ENCODE results near the gene INTS11.

The INTS11 gene

GRCh38 chr1:1298861-1299685 is 25.4 kb downstream of the INTS11 start:
- H2AFZ ChIP-seq = no peak overlapping the region
- TF ChIP-seq CTCF (IDR thresholded peaks at IDR 0.05) = no peak
- no peaks in the 10 kb centered on the region for H3K4me1 ChIP-seq
- no peak overlapping the region for H3K9ac ChIP-seq
- no peaks in the 10 kb centered on the region for H3K9me3 ChIP-seq (ENCODE audit: control insufficient read depth, low read length)
- H3K27ac ChIP-seq = no peak overlapping the region
- no peaks in the 10 kb centered on the region for H3K27me3 ChIP-seq (ENCODE audit: control insufficient read depth, insufficient read depth, low read length)
- H3K36me3 ChIP-seq (ENCODE audit: control insufficient read depth, insufficient read depth, low read length) = no peaks in the 10 kb centered on the region
- H3K4me2 ChIP-seq (ENCODE audit: low read length) = no peak overlapping the region
- no peaks in the 10 kb centered on the region for H3K79me2 ChIP-seq
- no peak overlapping the region for H3K4me3 ChIP-seq (ENCODE audit: low read depth, low read length)

GRCh38 chr1:1297802-1298424 is 26.5 kb downstream of the INTS11 start:
- H2AFZ ChIP-seq = no peak overlapping the region
- no peak overlapping the region for H3K9ac ChIP-seq
- no peak overlapping the region for H3K27ac ChIP-seq
- no peak for TF ChIP-seq CTCF (IDR thresholded peaks at IDR 0.05)
- H3K36me3 ChIP-seq (ENCODE audit: control insufficient read depth, insufficient read depth, low read length) = no peaks in the 10 kb centered on the region
- H3K4me1 ChIP-seq = no peaks in the 10 kb centered on the region
- H3K4me3 ChIP-seq (ENCODE audit: low read depth, low read length) = no peak overlapping the region
- no peaks in the 10 kb centered on the region for H3K9me3 ChIP-seq (ENCODE audit: control insufficient read depth, low read length)
- no peaks in the 10 kb centered on the region for H3K79me2 ChIP-seq
- H3K4me2 ChIP-seq (ENCODE audit: low read length) = no peak overlapping the region
- H3K27me3 ChIP-seq (ENCODE audit: control insufficient read depth, insufficient read depth, low read length) = no peaks in the 10 kb centered on the region

DNA sequence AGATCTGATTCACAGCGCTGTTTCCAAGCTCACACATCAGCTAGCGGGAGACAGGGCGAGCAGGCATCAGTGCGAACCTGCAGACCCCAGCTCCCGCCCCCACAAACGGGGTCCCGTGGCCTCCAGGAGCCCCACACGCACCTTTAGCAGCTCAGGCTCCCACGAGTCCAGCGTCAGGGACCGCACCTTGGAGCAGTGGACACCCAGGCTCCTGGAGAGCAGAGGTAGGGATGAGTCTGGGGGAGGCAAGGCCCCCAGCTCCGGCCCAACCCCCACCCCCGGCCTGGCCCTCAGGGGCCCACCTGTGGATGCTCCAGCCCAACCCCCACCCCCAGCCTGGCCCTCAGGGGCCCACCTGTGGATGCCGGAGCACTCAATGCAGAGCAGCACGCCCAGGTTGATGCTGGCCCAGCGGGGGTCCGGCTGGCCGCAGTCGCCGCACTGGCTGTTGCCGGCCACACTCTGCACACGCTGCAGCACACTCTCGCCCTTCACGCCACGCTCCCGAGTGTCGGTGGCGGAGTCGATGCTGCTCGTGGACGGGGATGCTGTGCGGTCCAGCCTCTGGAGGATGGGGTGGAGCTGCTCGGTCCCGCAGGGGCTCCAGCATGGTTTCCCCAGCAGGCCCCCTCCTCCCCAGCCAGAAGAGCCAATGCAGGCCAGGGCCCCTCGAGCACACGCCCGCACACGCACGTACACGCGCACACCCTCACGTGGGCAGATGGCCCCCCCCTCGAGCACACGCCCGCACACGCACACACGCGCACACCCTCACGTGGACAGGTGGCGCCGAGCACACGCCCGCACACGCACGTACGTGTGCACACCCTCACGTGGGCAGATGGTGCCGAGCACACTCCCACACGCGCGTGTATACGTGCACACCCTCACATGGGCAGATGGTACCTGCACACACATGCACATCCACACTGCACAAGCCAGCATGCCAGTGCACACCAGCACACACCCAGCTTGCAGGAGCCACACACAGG is 28.1 kb downstream of the INTS11 start:
- no peaks in the 10 kb centered on the region for H3K9me3 ChIP-seq (ENCODE audit: control insufficient read depth, low read length)
- H3K27me3 ChIP-seq (ENCODE audit: control insufficient read depth, insufficient read depth, low read length) = no peaks in the 10 kb centered on the region
- H3K4me2 ChIP-seq (ENCODE audit: low read length) = no peak overlapping the region
- no peaks in the 10 kb centered on the region for H3K4me1 ChIP-seq
- no peak overlapping the region for H3K9ac ChIP-seq
- TF ChIP-seq CTCF (IDR thresholded peaks at IDR 0.05) = no peak
- no peaks in the 10 kb centered on the region for H3K36me3 ChIP-seq (ENCODE audit: control insufficient read depth, insufficient read depth, low read length)
- H3K4me3 ChIP-seq (ENCODE audit: low read depth, low read length) = no peak overlapping the region
- H3K79me2 ChIP-seq = no peaks in the 10 kb centered on the region
- H3K27ac ChIP-seq = no peak overlapping the region
- H2AFZ ChIP-seq = no peak overlapping the region

GRCh38 chr1:1295154-1295923 is 29.1 kb downstream of the INTS11 start:
- Histone ChIP-seq H3K36me3 (ENCODE audit: control insufficient read depth, insufficient read depth, low read length) (no peaks in the 10 kb centered on the region), H3K27ac (no peak overlapping the region), H3K4me2 (ENCODE audit: low read length) (no peak overlapping the region), H3K9ac (no peak overlapping the region), H3K4me1 (no peaks in the 10 kb centered on the region), H3K79me2 (no peaks in the 10 kb centered on the region), H2AFZ (no peak overlapping the region), H3K27me3 (ENCODE audit: control insufficient read depth, insufficient read depth, low read length) (no peaks in the 10 kb centered on the region), H3K4me3 (ENCODE audit: low read depth, low read length) (no peak overlapping the region), H3K9me3 (ENCODE audit: control insufficient read depth, low read length) (no peaks in the 10 kb centered on the region)
- no peak for TF ChIP-seq CTCF (IDR thresholded peaks at IDR 0.05)

Measured in parathyroid adenoma (tissue), 2 donors.